ENCODE results near the gene PIGBOS1.
"Not testable (repeated sequence)": the region's sequence is repeated elsewhere in the genome, so short reads cannot be mapped to it uniquely, and the experiment has no call there.

The PIGBOS1 gene

DNA sequence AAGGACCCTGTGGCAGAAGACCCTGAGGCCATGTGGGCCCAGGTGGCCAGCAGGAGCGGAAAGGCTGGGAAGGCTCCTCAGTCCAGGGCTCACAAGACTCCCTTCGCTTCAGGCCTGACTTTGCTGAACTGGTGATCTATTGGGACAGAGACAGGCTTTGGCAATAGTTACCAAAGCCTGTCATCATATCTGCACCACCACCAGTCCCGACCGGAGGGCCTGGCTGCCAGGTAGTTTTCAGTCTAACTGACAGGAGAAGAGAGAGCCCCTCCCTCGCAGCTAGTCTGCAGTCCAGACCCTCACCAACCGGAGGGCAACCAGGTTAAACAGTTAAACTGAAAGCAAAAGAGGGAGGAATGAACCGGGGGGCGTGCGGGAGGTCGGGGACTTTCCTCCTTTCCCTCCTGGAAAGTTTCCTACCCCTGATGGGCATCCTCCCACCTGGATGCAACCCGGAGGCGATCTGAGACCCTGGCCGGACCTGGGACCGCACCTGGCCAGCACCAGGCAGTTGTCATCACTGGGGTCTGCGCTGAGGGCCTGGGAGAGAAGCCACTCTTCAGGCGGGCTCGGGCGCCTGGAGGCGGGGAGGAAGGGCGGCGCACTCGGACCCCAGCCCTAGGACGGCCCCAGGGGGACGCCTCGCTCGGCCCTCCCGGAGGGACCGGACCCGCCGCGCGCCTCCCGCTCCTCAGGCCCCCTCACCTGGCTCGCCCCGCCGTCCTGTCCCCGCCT is 29.7 kb downstream of the PIGBOS1 start:
- peak; percentile 53 for DNase-seq (ENCODE audit: low spot score)
- TF ChIP-seq, protein P1, sequence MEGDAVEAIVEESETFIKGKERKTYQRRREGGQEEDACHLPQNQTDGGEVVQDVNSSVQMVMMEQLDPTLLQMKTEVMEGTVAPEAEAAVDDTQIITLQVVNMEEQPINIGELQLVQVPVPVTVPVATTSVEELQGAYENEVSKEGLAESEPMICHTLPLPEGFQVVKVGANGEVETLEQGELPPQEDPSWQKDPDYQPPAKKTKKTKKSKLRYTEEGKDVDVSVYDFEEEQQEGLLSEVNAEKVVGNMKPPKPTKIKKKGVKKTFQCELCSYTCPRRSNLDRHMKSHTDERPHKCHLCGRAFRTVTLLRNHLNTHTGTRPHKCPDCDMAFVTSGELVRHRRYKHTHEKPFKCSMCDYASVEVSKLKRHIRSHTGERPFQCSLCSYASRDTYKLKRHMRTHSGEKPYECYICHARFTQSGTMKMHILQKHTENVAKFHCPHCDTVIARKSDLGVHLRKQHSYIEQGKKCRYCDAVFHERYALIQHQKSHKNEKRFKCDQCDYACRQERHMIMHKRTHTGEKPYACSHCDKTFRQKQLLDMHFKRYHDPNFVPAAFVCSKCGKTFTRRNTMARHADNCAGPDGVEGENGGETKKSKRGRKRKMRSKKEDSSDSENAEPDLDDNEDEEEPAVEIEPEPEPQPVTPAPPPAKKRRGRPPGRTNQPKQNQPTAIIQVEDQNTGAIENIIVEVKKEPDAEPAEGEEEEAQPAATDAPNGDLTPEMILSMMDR (conservative IDR thresholded peaks at IDR 0.05; ENCODE audit: low read depth) = no peak
- H3K27ac ChIP-seq = peak overlapping the region; percentile 87
- ChIA-PET CTCF (interaction anchor here (0.5 to 0.7 kb wide), 2 partner anchors 29 to 72 kb away, joined by 3 read pairs; no protein-coding TSS in a partner anchor), POLR2A (ENCODE audit: low non-redundant PET) (no interaction called here)

DNA sequence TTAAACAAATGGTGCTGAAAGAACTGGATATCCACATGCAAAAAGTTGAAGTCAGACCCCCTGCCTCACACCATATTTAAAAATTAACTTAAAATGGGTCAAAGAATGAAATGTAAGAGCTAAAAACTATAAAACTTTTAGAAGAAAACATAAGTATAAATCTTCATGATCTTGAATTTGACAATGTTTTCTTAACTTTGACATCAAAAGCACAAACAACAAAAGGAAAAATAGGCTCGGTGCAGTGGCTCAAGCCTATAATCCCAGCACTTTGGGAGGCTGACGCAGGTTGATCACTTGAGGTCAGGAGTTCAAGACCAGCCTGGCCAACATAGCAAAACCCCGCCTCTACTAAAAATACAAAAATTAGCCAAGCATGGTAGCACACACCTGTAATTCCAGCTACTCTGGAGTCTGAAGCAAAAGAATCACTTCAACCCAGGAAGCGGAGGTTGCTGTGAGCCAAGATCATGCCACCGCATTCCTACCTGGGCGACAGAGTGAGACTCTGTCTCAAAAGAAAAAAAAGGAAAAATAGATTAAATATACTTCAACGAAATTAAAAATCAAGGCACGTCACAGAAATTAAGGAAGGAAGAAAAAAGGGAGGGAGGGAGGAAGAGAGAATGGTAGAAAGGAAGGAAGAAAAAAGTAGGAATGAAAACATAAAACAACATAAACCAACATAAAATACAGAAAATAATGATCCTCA is 30.8 kb downstream of the PIGBOS1 start:
- POLR2A ChIA-PET (ENCODE audit: low non-redundant PET) = no interaction called here

DNA sequence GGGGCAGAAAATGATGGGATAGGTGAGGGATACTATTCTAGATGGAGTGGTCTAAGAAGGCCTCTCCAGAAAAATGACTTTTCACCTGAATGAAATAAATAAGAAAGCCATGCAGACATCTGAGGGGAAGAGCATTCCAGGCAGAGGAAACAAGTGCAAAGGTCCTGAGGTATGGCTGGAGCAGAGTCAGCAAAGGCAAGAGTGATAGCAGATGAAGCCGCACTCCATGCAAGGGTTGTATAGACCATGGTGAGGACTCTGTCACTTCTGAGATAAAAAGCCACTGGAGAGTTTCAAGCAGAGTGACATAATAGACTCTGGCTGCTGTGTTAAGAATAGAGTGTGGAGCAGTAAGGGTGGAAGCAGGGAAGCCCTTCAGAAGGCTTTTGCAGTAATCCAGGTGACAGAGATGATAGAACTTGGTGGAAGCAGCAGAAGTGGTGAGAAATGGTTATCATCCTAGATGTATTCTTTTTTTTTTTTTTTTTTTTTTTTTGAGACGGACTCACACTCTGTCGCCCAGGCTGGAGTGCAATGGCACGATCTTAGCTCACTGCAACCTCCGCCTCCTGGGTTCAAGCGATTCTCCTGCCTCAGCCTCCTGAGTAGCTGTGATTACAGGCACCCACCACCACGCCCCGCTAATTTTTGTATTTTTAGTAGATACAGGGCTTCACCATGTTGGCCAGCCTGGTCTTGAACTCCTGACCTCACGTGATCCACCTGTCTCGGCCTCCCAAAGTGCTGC is 32.3 kb downstream of the PIGBOS1 start:
- POLR2A ChIA-PET (ENCODE audit: low non-redundant PET) = interaction anchor here (0.6 kb wide), 1 partner anchor 54 kb away, joined by 3 read pairs; no protein-coding TSS in a partner anchor
- CTCF ChIA-PET; H3K27ac ChIP-seq; DNase-seq (ENCODE audit: low spot score): not testable (repeated sequence)

More for the DNA sequence above, 30.8 kb downstream of the PIGBOS1 start:
- TF ChIP-seq, protein P1 (conservative IDR thresholded peaks at IDR 0.05; ENCODE audit: low read depth) = no peak
- no peak overlapping the region for H3K27ac ChIP-seq
- CTCF ChIA-PET = interaction anchor here (0.6 kb wide), 1 partner anchor 45 kb away, joined by 3 read pairs; no protein-coding TSS in a partner anchor
- DNase-seq (ENCODE audit: low spot score) = no peak

DNA sequence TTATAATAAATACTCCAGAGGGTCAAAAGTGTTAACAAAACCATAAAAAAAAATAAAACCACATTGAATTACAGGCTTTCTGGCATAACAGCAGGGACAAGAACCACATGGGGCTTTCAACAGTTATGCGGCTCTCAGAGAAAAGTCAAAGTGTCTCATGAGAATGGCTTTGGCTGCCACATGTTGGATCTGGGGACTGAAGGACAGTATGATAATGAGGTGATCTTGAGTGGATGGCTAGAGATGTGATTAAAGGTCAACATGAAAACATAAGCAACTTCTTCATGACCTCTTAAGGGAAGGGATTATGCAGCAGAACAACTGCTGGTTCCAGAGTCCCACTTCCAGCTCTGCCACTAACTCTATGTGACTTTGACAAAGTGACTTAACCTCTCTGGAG is 34.5 kb downstream of the PIGBOS1 start:
- TF ChIP-seq, protein P1 (conservative IDR thresholded peaks at IDR 0.05; ENCODE audit: low read depth) = no peak
- ChIA-PET CTCF (no interaction called here), POLR2A (ENCODE audit: low non-redundant PET) (no interaction called here)
- no peak for DNase-seq (ENCODE audit: low spot score)
- H3K27ac ChIP-seq = no peak overlapping the region

DNA sequence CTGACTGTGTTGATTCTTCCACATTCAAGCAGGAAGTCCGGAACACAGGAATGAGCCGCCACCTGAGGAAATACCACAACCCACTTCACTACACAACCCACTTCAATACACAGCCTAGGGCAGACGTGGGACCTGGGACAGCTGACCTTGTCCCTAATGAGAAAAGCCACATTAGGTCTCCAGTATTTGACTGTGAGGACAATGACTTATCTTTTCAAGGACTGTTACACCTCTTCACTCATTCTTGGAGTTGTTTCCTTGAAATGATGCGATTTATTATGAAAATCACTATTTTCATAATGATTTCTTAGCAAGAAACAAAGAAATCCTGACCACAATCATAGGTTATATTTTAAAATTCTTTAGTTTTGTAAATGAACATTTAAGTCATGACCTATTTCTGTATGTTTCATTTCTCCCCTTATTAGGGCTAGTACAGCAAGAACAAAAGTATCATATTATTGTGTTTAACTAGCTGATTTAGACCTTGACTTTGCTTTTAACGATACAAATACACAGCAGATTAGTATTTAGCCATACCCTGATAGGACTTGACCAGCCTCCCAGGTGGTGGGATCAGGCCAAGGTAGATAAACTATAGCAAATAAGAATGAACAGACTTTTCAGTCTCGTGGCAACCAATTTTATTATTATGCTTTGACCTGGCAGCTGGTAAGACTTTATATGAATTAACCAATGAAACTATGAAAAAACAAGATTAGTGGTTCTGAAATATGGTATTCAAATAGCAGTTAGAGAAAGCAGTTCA is 35.4 kb downstream of the PIGBOS1 start:
- TF ChIP-seq, protein P1 (conservative IDR thresholded peaks at IDR 0.05; ENCODE audit: low read depth) = no peak
- no peak for DNase-seq (ENCODE audit: low spot score)
- POLR2A ChIA-PET (ENCODE audit: low non-redundant PET) = no interaction called here
- no peak overlapping the region for H3K27ac ChIP-seq
- CTCF ChIA-PET = interaction anchor here (0.6 kb wide), 1 partner anchor 16 kb away, joined by 3 read pairs; no protein-coding TSS in a partner anchor

DNA sequence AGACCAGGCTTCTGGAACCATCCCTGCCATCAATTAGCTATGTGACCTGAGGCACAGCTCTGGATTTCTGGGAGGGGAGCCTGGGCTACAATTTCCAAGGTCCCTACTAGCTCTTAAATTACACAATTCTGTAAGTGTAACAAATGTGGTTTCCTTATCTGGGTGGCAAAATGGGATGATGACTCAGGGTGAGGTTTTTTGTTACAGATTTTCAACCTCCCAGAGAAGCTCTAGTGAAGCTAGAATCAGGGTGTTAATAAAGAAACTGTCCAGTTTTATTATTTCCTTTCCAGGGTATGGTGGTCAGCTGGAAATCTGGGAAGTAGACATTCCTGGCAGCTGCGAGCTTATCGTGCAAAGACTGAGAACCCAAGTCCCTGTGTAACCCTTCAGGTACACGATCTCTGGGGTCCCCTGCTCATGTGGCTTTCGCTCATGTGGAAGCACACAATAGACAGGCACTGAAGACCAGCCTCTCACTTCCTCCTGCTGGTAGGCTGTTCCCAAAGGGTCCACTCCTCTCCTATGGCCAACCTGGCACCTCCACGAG is 36.6 kb downstream of the PIGBOS1 start:
- POLR2A ChIA-PET (ENCODE audit: low non-redundant PET) = no interaction called here
- peak; percentile 18 for DNase-seq (ENCODE audit: low spot score)
- CTCF ChIA-PET = interaction anchor here (1.6 kb wide), 1 partner anchor 86 kb away, joined by 5 read pairs; the partner anchor contains the start of gene RSL24D1
- TF ChIP-seq, protein P1 (conservative IDR thresholded peaks at IDR 0.05; ENCODE audit: low read depth) = no peak
- peak overlapping the region; percentile 48 for H3K27ac ChIP-seq

Data from RWPE1 (cell line).